ENCODE results near the gene AJAP1.

GRCh38 chr1:4682607-4683220 lies 28.3 kb downstream of the AJAP1 start:
- TF ChIP-seq EZH2 (IDR thresholded peaks at IDR 0.05; ENCODE audit: low read depth) (no peak), CTCF (conservative IDR thresholded peaks at IDR 0.05) (no peak)
